ENCODE data around the gene GMPR2. TPM values are rescaled to one million over a fixed set of nuclear protein-coding genes. Genes with fewer than 3 reads are reported as not detected.
"Not testable (repeated sequence)": the region's sequence is repeated elsewhere in the genome, so short reads cannot be mapped to it uniquely, and the experiment has no call there.

GMPR2 gene
- polyA plus RNA-seq, 3 donors = 105 to 133 (median 125) TPM

GRCh38 chr14:24198814-24199524 is 33.8 kb upstream of the GMPR2 start:
- no peak for DNase-seq (ENCODE audit: low read depth in 3 of 3, low spot score in 2 of 3)

DNA sequence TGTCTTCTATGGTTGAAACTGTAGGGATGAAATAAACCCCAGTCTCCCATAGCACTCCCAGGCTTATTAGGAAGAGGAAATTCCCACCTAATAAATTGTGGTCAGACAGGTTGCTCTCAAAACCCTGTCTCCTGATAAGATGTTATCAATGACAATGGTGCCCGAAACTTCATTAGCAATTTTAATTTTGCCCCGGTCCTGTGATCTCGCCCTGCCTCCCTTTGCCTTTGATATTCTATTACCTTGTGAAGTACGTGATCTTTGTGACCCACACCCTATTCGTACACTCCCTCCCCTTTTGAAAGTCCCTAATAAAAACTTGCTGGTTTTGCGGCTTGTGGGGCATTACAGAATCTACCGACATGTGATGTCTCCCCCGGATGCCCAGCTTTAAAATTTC is 30.2 kb upstream of the GMPR2 start:
- not testable (repeated sequence) for DNase-seq (ENCODE audit: low read depth in 3 of 3, low spot score in 2 of 3)

DNA sequence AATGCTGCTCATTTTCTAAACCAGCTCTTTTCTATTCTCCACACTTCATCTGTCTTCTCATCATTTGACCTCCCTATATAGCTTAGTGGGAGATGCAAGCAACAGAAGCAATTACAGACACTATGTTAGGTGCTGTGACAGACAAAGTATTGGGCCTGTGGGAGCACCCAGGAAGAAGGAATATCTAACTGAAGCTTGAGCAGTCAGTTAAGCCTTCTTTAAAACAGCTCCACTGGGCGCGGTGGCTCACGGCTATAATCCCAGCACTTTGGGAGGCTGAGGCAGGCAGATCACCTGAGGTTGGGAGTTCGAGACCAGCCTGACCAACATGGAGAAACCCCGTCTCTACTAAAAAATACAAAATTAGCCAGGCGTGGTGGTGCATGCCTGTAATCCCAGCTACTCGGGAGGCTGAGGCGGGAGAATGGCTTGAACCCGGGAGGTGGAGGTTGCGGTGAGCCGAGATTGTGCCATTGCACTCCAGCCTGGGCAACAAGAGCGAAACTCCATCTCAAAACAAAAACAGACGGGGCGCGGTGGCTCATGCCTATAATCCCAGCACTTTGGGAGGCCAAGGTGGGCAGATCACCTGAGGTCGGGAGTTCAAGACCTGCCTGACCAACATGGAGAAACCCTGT is 29.4 kb upstream of the GMPR2 start:
- not testable (repeated sequence) for DNase-seq (ENCODE audit: low read depth in 3 of 3, low spot score in 2 of 3)

DNA sequence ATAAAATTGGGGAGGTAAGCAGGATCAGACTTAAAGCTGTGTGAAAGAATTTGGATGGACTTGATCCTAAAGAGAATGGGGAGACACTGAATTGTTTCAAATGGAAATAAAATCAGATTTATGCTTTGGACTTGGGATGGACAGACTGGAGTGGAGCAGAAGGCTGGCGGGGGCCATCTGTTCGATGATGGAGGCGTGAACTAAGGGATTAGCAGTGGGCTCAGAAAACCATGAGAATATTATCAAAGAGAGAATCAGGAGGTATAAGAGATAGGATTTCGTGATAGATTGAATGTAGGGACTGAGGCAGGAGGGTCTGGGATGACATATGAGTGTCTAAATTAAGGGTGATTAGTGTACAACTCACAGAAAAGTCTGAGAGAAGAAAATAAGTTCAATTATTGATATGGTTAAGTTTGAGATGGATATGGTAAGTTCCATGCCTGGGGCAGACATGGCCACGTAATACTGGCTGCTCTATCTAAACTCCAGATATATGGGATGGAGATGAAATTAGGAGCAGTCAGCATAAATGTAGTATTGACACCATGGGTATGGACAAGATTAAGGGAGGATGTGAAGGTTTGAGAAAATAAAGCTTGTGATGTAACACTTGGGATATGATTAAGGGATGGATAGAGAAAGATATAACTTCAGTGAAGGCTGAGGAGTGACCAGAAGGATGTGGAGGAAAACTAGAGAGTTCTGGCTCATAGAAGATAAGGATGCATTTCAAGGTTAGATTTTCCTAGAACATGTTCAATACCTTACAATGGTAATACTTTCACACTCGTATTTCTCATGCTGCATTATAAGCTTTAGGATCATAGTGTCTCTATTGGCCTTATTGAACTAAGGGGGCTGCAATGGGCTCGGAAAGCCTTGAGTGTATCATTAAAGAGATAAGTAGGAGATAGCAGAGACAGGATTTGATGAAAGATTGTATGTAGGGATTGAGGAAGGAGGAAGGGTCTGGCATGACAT is 28.3 kb upstream of the GMPR2 start:
- DNase-seq (ENCODE audit: low read depth in 3 of 3, low spot score in 2 of 3) = no peak

DNA sequence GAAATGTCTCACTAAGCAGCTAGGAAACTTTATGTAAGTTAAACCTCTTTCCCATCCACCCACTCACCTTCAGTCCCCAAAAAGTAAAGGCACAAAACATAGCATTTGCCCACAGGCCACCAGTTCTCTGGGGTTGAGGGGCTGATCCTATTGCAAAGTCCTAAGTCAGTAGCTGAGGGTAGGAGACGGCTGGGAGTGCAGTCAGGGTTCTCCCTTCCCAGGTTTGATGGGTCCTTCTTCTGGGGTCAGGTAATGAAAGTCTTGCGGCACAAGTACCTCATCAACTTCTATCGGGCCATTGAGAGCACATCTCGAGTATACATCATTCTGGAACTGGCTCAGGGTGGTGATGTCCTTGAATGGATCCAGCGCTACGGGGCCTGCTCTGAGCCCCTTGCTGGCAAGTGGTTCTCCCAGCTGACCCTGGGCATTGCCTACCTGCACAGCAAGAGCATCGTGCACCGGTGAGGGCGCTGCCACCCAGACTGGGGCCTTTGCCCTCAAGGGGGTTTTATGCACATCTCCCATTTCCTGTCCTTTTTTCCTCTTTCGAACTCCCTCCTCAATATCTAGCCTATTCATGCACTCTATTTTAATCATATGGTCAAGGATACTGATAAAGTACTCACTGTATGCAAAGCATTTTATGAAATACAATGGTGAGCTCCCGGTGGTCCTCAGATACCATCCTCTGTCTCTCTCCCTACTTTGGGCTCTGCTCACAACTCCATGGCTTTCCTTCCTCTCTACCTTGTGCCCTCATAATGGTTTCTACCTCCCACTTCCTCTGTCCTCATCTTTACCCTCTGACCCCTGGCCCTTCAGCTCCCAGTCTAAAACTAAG is 26.2 kb upstream of the GMPR2 start:
- DNase-seq (ENCODE audit: low read depth in 3 of 3, low spot score in 2 of 3) = no peak

DNA sequence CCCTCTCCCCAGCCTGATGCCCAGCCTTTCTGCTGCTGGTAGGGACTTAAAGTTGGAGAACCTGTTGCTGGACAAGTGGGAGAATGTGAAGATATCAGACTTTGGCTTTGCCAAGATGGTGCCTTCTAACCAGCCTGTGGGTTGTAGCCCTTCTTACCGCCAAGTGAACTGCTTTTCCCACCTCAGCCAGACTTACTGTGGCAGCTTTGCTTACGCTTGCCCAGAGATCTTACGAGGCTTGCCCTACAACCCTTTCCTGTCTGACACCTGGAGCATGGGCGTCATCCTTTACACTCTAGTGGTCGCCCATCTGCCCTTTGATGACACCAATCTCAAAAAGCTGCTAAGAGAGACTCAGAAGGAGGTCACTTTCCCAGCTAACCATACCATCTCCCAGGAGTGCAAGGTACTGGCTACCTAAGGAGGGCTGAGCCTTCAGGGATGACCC is 25.6 kb upstream of the GMPR2 start:
- no peak for DNase-seq (ENCODE audit: low read depth in 3 of 3, low spot score in 2 of 3)

DNA sequence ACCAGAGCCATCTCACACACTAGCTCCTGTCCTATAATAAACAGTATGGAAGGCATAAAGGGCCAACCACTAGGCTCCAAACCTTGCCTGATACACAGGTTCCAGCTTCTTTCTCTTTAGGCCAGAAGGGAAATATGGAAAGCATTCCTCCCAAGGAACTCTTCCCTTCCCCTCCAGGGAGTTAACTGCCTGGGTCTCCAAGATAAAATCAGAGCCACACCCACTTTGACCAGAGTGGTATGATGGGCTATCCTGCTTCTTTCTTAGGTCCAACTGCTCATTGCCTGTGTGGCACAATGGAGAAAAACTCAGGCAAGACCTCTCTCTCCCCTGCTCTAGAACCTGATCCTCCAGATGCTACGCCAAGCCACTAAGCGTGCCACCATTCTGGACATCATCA is 25.1 kb upstream of the GMPR2 start:
- no peak for DNase-seq (ENCODE audit: low read depth in 3 of 3, low spot score in 2 of 3)

- no peak for DNase-seq (ENCODE audit: low read depth in 3 of 3, low spot score in 2 of 3)
Measured at GRCh38 chr14:24211311-24211710, 21.4 kb upstream of the GMPR2 start.

DNA sequence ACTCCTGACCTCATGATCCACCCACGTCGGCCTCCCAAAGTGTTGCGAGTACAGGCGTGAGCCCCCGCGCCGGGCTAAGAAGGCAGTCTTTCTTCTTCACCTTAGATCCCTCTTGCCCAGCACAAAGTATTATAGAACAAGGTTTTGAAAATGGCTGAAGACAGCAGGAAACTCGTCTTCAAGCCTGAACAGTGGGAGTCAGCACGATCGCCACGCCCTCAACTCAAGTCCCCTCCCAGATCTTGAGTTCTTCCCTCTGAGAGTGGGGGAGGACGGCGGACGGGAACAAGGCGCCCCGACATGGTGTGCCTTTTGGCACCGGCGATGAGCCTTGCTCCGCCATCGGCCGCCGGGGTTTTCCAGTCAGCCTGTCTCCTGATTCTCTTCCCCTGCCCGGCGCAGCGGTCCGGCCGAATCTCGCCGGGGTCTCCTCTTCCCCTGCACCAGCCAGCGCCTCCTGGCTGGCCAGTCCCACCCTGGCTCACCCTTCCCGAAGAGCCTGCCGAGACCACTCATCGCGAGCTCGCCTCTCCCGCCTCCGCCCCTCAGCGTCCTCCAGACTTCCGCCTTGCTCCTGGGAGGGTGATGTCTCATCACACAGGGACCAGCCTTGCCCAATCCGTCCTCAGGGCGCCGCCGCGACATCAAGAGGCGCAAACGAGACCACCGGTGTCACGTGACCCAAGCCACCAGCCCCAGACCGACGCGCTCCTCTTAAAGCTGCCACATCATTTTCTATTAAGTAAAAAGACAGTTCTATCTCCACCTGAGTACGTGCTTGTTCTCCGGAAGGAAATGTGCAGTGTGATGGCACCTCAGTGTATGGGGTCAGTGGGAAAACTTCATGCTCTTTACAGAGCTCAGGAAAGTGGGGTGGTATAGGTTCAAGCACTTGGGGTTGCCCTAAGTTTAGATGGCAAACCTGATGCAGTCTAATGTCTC is 19.5 kb upstream of the GMPR2 start, which contains the start of gene CHMP4A:
Gene CHMP4A (minus strand): TSS at position 565 of the 942 bp plus-strand sequence. CDS start 49 bp downstream, at position 516.
- DNase-seq (ENCODE audit: low read depth in 3 of 3, low spot score in 2 of 3) = peak; percentile 90 to 94 (median 92)

DNA sequence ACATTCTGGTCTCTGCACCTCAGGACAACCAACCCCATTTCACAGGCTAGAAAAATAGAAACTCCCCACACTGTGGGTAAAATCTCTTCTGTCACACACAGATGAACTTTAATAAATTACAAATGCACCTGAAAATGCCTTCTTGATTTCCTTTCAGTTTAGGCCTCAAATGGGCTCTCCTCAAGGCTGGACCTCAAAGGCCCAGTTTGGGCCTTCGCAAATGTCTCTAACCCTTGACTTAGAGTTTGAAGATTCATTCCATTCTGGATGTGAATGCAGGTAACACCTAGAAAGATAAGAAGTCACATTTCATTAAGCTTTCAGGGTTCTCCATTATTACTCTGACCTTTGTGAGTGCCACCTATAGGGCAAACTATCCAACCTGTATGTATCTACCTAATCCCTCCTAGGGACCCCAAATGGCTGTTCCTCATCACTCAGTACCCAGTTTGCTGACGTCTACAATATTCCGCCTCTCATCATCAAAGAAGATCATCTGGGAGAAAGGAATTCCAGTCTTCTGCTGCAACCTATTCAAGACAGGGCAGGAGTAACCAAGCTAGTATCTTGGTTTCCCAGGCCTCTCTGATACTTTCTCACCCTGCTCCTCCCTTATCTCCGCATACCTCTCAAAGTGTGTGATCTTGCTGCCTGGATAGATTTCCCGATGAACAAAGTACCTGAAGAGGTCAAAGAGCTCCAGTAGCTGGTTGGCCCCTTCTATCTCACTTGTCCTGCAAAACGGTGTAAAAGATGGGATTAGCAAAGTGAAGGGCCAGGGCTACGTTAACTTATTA is 18.7 kb upstream of the GMPR2 start:
- no peak for DNase-seq (ENCODE audit: low read depth in 3 of 3, low spot score in 2 of 3)

GRCh38 chr14:24215495-24216344 is 17.0 kb upstream of the GMPR2 start, which contains the start of gene MDP1:
Gene MDP1, minus strand, starts transcription at chr14:24216066. Its CDS starts 111 bp downstream, at chr14:24215955.
- DNase-seq (ENCODE audit: low read depth in 3 of 3, low spot score in 2 of 3) = peak; percentile 69 to 80 (median 76)

- no peak for DNase-seq (ENCODE audit: low read depth in 3 of 3, low spot score in 2 of 3)
Measured at GRCh38 chr14:24216345-24216699, 16.4 kb upstream of the GMPR2 start.

DNA sequence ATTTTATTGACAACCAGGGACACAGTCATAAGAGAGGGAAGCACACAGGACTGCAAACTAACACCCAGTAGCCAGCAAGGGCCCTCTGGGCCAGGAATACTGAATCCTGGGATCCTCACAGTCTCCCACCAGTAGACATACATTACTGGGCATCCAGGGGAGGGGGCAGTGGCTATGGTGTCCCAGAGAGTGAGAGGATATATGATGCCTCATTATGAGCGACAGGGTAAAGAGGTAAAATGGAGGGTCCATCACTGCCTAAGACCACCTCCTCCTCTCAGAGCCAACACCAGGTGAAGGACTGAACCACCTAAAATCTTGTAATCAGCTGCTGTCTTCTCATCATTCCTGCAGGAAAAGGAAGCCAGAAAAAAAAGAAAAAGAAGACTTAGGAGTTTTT is 15.9 kb upstream of the GMPR2 start:
- DNase-seq (ENCODE audit: low read depth in 3 of 3, low spot score in 2 of 3) = not testable (repeated sequence)

DNA sequence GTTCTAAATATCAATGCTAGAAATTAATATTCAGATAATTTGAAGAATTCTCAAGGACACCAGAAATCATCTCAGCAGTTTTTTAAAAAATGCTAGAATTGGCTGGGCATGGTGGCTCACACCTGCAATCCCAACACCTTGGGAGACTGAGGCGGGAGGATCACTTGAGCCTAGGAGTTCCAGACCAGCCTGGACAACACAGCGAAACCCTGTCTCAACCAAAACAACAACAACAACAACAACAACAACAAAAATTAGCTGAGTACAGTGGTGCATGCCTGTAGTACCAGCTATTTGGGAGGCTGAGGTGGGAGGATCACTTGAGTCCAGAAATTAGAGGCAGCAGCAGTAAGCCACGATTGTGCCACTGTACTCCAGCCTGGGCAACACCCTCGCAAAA is 13.6 kb upstream of the GMPR2 start:
- DNase-seq (ENCODE audit: low read depth in 3 of 3, low spot score in 2 of 3) = no peak

GRCh38 chr14:24219521-24219920 is 13.2 kb upstream of the GMPR2 start:
- DNase-seq (ENCODE audit: low read depth in 3 of 3, low spot score in 2 of 3) = no peak

DNA sequence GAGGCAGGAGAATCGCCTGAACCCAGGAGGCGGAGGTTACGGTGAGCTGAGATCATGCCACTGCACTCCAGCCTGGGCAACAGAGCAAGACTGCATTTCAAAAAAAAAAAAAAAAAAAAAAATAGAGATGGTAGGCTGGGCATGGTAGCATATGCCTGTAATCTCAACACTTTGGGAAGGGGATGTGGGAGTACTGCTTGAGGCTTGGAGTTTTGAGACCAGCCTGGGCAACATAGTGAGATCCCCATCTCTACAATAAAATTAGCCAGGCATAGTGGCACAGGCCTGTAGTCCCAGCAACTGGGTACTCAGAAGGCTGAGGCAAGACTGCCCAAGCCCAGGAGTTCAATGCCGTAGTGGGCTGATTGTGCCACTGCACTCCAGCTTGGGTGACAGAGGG is 9.7 kb upstream of the GMPR2 start:
- DNase-seq (ENCODE audit: low read depth in 3 of 3, low spot score in 2 of 3) = not testable (repeated sequence)

GRCh38 chr14:24224618-24225071 is 8.1 kb upstream of the GMPR2 start:
- no peak for DNase-seq (ENCODE audit: low read depth in 3 of 3, low spot score in 2 of 3)
